GM19328 (cell line): Measurements from ENCODE around the gene RNASE9.
"Not testable (repeated sequence)": the region's sequence is repeated elsewhere in the genome, so short reads cannot be mapped to it uniquely, and the experiment has no call there.

ENCODE experiments used
- ATAC-seq: cut with Tn5 transposase; IDR thresholded peaks from one replicate; pipeline ENCODE4 v1.9.1; 2021; ENCODE audit warnings: mild to moderate bottlenecking, moderate library complexity; ENCODE audit not compliant: unreplicated experiment

The RNASE9 gene

DNA sequence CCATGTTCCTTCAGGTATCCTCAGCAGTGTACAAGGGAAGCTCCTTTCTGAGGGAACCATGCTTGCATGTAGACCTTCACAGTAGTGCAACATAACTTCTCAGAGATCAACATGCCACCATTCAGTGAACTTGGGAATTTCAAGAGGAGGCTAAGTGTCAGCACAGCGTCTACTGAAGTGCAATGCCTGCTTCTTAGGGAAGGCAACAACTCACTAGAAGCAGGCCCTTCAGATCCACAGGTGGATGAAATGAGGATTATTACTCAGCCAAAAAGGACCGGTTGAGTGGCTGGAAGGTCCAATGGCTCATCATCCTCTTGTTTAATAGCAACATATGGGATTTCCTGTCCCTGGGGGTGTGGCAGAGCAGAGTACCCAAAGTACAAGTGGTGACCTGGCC lies 36.8 kb downstream of the RNASE9 start:
- ATAC-seq = no peak

GRCh38 chr14:20522332-20522731 lies 38.5 kb downstream of the RNASE9 start:
- ATAC-seq = no peak

GRCh38 chr14:20516921-20517320 lies 43.9 kb downstream of the RNASE9 start:
- no peak for ATAC-seq

GRCh38 chr14:20515846-20516245 lies 45.0 kb downstream of the RNASE9 start:
- no peak for ATAC-seq

DNA sequence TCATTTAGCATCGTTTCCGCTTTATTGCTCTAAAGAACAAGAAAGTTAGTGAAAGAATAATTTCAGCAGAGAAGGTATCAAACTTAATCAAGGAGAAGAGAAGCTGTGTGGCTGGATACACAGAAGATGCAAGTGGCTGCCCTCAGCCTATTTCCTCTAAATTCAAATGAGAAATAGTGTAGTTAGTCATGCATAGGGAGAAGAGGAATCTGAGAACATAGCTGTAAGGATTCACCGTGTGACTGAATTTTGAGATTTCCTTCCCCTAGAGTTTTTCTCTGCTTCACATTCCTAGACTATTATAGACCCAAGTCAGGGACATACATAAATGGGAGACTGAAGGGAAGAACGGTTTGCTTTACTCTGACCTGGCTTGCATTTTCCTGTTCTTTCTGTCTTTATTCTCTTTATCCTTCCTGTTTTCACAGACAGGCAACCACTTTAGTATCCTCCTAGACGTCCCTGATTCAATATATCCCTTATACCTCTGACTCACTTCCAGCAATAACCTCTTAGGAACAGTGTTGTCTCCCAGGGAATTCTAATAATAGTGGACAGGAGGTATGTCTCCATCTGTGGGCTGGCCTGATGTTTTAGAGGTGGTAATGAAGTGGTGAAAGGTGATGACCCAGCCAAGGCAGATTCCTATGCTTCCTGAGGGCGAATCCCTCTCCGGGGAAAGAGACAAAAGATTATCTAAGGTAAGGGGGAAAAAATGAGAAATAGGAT lies 48.5 kb downstream of the RNASE9 start:
- no peak for ATAC-seq

GRCh38 chr14:20508367-20508766 lies 52.5 kb downstream of the RNASE9 start:
- no peak for ATAC-seq

DNA sequence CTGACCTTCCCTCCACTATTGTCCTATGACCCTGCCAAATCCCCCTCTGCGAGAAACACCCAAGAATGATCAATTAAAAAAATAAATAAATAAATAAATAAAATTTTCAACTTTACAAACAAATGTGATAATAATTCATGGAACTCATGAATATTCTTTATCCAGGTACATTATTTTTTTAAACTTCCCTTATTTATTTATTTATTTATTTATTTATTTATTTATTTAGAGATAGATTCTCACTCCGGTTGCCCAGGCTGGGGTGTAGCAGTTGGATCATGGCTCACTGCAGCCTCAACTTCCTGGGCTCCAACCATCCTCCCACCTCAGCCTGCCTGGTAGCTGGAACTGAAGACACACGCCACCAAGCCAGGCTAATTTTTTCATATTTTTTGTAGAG lies 53.3 kb downstream of the RNASE9 start:
- ATAC-seq = not testable (repeated sequence)

DNA sequence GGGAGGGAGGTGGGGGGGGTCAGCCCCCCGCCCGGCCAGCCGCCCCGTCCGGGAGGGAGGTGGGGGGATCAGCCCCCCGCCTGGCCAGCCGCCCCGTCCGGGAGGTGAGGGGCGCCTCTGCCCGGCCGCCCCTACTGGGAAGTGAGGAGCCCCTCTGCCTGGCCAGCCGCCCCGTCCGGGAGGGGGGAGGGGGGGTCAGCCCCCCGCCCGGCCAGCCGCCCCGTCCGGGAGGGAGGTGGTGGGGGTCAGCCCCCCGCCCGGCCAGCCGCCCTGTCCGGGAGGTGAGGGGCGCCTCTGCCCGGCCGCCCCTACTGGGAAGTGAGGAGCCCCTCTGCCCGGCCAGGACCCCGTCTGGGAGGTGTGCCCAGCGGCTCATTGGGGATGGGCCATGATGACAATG lies 54.1 kb downstream of the RNASE9 start:
- ATAC-seq = not testable (repeated sequence)

DNA sequence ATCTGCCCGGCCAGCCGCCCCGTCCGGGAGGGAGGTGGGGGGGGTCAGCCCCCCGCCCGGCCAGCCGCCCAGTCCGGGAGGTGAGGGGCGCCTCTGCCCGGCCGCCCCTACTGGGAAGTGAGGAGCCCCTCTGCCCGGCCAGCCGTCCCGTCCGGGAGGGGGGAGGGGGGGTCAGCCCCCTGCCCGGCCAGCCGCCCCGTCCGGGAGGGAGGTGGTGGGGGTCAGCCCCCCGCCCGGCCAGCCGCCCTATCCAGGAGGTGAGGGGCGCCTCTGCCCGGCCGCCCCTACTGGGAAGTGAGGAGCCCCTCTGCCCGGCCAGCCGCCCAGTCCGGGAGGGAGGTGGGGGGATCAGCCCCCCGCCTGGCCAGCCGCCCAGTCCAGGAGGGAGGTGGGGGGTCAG lies 54.6 kb downstream of the RNASE9 start:
- ATAC-seq = not testable (repeated sequence)
